Sigmoid colon (tissue), 4 donors: ENCODE results near the gene EPB41L1.

Experiments used
- CTCF ChIP-seq, 4 experiments: fragments of 450-650 bp in 3 of 4; fragments of 200-600 bp in 1 of 4; IDR thresholded peaks; one replicate each; pipeline ENCODE4 v1.5.1; 2016 to 2019; ENCODE audit warnings: antibody characterized with exemption in 4 of 4, mild to moderate bottlenecking in 3 of 4, moderate library complexity in 2 of 4
- EP300 ChIP-seq, 4 donors: sonication (generic); formaldehyde crosslinking; IDR thresholded peaks; one replicate each; pipeline ENCODE4 v1.6.1; 2017; ENCODE audit warnings: antibody characterized with exemption in 4 of 4
- POLR2A ChIP-seq, 2 donors: fragments of 450-650 bp; IDR thresholded peaks; one replicate each; pipeline ENCODE4 v1.6.1; 2016; ENCODE audit warnings: antibody characterized with exemption in 2 of 2, mild to moderate bottlenecking in 2 of 2, moderate library complexity in 2 of 2
- POLR2AphosphoS5 ChIP-seq, 4 donors: sonication (generic); formaldehyde crosslinking; IDR thresholded peaks; one replicate each; pipeline ENCODE4 v1.6.1; 2017; ENCODE audit warnings: antibody characterized with exemption in 4 of 4

- TF ChIP-seq CTCF (IDR thresholded peaks at IDR 0.05) (no peak), EP300 (IDR thresholded peaks at IDR 0.05) (no peak), POLR2AphosphoS5 (IDR thresholded peaks at IDR 0.05) (no peak), POLR2A (IDR thresholded peaks at IDR 0.05) (no peak)
These were observed 50.5 kb downstream of the EPB41L1 start for GRCh38 chr20:36205026-36205425.
